GM21723 (cell line): ENCODE data around the gene VNN1.
A peak's percentile ranks its signal among the peaks of the same experiment; 100 is the strongest.

Experiments used
- ATAC-seq: cut with Tn5 transposase; IDR thresholded peaks from one replicate; pipeline ENCODE4 v1.9.1; 2021; ENCODE audit warnings: mild to moderate bottlenecking, moderate library complexity; ENCODE audit not compliant: unreplicated experiment

The VNN1 gene

GRCh38 chr6:132713352-132714134, at the start of gene VNN1:
VNN1 (minus strand) TSS chr6:132714055; CDS start chr6:132714035, 20 bp downstream.
- peak; percentile 59 for ATAC-seq

GRCh38 chr6:132763269-132763668, 49.4 kb upstream of the VNN1 start:
- ATAC-seq = peak; percentile 96

DNA sequence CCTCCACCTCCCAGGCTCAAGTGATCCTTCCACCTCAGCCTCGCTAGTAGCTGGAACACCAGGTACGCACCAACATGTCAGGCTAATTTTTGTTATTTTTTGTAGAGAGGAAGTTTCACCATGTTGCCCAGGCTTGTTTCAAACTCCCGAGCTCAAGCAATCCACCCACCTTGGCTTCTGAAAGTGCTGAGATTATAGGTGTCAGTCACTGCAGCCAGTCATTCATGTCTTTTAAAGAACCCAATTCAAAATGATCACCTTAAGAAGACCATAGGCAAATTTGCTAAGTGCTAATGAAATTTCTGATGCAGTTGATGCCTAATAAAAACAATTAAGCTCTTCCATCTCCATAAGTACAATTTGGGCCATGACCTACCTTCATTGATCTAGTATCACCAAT, 46.4 kb upstream of the VNN1 start:
- no peak for ATAC-seq

GRCh38 chr6:132758689-132759088, 44.8 kb upstream of the VNN1 start:
- no peak for ATAC-seq

DNA sequence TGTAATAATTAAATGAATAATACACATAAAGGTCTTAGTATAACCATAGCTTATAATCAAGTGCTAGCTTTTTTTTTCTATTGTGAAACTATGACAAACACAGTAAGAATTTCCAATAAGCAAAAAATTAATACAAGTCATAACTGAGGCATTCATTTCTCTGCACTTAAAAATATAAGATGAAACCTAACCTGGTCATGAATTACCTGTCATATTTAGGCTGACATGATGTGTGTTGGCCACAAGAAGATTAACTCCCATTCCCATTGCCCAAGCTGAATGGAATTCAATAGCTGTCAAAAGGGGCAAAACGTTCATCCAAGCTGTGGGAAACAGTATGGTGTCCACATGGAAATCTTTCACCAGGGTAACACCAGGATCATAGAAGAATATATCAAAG, 38.4 kb upstream of the VNN1 start:
- no peak for ATAC-seq

DNA sequence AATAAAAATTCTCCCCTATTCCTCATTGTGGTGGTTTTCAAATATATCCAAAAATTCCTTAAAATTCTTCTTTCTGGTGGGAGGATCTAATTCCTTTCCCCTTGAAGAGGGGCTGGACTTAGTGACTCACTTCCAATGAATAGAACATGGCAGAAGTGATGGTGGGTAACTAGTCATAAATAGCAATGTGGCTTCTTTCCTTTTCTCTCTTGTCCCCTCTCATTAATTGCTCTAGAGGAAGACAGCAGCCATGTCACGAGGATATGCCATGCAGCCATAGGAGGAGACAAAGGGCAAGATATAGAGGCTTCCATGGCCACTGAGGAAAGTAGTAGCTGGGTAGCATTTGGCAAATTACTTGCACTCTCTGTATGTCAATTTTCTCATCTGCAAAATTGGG, 38.0 kb upstream of the VNN1 start:
- no peak for ATAC-seq

DNA sequence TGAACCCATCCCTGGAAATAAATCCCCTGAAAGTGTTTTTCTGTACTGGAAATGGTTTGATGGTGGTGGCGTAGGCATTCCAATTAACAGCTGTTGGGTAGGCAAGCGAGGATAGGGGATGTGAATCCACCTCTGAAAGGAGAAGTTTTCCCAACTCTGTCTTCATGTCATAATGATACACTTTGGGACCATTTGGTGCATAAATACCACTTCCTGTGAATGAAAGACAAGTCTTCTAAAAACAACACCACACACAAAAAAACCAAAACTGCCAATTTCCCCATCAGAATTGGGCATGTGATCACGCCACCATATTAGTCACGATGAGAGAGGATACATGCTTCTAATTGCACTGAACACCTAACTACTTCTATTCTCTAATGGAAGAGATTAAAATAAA, 37.5 kb upstream of the VNN1 start:
- ATAC-seq = peak; percentile 42

DNA sequence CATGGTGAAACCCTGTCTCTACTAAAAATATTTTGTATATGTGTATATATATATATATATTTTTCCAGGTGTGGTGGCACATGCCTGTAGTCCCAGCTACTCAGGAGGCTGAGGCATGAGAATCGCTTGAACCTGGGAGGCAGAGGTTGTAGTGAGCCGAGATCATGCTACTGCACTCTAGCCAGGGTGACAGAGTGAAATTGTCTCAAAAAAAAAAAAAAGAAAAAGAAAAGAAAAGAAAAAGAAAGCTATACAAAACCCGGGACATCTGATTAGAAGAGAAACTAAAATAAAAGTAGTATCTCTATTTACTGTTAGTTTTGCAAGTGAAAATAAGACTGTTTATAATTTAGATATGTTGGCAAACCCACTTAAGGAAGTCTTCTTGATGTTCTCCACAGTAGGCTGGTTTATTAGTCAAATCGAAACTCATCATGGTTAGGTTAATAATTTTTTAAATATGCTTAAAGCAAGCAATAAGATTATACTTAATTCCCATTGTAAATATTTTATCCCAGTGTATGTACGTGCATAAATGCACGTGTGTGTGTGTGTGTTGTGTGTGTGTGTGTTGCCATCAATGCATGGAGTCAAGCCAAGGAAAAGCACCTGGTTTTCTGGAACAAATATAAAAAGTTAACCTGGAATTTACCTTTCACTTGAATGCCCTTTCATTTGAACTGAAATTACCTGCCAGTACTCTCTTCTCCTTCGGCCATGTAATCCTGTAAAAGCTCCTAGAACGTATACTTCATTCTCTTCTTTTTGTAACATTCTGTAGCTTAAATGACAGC, 36.8 kb upstream of the VNN1 start:
- peak; percentile 90 for ATAC-seq

DNA sequence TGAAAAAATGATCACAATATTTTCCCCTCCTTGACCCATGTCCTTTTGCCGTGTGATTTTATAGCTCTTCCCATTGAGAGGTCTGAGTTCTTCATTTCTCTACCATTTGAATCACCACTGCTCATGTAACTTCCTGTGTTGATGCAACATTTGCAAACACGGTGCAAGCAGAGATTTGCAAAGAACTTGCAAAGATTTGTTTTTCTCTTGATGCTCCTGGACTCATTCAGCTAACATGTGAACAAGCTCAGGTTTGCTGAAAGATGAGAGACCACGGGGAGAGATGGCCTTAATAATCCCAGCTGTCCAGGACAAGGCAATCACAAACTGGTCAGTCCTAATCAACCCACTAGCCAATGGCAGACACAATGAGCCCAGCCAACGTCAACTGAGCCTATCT, 35.3 kb upstream of the VNN1 start:
- ATAC-seq = no peak

GRCh38 chr6:132748446-132748845, 34.6 kb upstream of the VNN1 start:
- no peak for ATAC-seq

DNA sequence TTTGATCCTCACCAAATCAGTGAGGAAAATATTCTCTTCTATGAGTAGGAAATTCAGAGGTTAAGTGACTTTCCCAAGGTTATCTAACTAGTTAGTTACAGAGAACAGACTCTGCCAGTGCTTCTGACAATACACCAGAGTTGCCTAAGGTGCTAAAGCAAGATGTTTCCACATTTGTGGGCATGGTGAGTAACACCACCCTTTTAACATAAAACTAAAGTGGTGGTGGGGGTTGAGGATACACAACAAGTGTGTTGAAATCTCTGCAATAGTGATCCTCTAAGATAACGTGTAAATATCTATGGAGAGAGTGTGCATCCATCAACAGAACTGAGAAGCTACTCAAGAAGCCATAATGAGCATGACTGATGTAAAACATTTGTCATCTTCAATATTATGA, 32.2 kb upstream of the VNN1 start:
- ATAC-seq = no peak

DNA sequence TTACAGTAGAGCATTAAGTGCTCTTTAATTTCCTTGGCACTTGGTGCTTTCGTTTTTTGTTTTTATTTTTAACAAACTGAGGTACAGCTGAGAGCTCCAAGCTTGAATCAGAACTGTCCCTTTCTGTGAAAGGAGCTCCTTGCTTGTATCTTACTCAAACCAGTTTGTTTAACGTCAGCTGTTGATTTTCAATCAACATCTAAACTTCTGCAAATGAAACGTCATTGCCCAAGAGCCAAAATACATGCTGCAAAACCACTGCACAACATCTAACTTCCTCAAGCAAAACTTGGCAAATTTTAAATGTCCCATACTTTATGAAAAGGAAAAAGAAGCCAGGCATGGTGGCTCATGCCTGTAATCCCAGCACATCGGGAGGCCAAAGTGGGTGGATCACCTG, 28.6 kb upstream of the VNN1 start:
- ATAC-seq = no peak

DNA sequence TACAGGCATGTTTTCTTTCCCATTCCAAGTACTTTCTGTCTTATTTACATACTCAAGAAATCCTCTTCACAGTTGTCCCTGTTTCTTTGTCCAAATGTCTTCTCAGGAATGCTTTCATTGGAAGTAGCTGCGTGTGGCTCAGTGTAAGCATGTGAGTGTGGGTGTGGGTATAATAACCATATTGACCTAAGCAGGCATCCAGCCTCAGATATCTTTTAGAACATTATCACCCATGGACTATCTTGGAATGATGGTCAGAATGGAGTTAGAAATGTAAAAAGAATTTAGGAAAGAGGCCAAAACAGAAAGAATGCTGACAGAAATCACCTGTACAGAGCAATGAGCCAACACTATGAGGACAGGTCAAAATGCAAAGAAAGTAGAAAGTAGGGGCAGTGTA, 27.4 kb upstream of the VNN1 start:
- no peak for ATAC-seq

DNA sequence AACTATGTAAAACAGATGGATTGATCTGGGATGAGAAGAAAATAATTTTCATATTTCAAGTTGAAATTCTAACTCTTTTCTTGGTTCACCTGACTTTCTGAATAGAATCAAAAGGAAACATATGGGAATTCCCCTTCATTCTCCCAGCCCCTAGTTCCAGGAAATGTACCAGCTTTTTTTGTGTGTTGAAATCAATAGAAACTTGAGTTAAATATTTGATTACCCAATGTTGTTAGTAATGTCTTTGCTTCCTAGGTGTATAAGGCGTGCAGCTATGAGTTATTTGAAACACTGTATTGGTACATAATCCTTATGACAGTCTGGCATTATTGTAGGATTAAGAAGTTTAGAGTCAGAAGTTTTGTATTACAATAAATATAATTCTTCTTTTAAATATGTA, 22.4 kb upstream of the VNN1 start:
- no peak for ATAC-seq

- ATAC-seq = no peak
These were observed 20.9 kb upstream of the VNN1 start for GRCh38 chr6:132734694-132735236.

DNA sequence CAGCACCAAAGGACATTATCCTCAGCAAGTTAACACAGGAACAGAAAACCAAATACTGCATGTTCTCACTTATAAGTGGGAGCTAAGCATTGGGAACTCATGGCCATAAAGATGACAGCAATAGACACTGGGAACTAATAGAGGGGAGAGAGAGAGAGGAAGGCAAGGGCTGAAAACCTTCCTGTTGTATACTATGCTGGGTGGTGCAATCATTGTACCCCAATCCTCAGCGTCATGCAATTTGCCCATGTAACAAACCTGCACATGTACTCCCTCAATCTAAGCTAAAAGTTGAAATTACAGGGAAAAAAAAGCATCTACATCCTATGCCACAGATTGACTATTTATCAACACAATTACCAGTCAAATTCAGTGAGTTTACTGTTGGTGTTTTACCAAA, 20.0 kb upstream of the VNN1 start:
- no peak for ATAC-seq

DNA sequence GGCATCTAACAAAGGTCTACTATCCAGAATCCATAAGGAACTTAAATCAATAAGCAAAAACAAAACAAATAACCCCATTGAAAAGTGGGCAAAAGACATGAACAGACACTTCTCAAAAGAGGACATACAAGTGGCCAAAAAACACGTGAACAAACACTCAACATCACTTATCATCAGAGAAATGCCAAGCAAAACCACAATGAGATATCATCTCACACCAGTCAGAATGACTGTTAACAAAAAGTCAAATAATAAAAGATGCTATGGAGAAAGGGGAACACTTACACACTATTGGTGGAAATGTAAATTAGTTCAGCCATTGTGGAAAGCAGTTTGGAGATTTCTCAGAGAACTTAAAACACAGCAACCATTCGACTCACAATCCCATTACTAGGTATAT, 19.4 kb upstream of the VNN1 start:
- no peak for ATAC-seq

DNA sequence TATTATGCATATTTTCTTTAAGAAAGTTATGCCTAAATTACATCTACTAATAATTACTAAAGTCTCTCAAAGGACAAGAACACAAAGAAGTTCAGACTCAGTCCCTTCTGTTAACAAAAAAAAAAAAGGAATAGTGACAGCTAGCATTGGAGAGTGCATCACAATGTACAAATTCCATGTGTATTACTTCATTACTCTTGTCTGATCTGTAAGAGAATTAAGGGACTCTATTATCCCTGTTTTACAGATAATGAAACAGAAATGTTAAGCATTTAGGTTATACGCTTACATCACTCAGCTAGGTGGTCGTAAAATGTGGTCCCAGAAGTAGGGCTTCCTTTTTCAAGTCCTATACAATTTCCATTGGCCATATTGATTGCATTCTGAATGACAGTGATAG, 17.2 kb upstream of the VNN1 start:
- ATAC-seq = no peak

- no peak for ATAC-seq
These were observed 16.7 kb upstream of the VNN1 start for GRCh38 chr6:132730560-132730959.

- no peak for ATAC-seq
These were observed 14.8 kb upstream of the VNN1 start for GRCh38 chr6:132728616-132729015.

- ATAC-seq = no peak
These were observed 12.7 kb upstream of the VNN1 start for GRCh38 chr6:132726608-132726975.

GRCh38 chr6:132725947-132726607, 12.2 kb upstream of the VNN1 start:
- ATAC-seq = peak; percentile 80
